Memory B cell (primary cell): ENCODE data around the gene OSBPL6.

Experiments used
- ATAC-seq: fragments of 150-1000 bp; cut with Tn5 transposase; 2 replicates; pipeline ENCODE4 v1.10.0; 2021; ENCODE audit warnings: low read depth, mild to moderate bottlenecking, moderate library complexity
- DNase-seq, 2 donors: peaks; one replicate each; pipeline ENCODE4 v3.0.0; 2022; ENCODE audit warnings: low spot score in 2 of 2
- H3K27ac Mint-ChIP-seq: one replicate; pipeline ENCODE4 v1.8.0; 2022; ENCODE audit warnings: mild to moderate bottlenecking, moderate library complexity, mixed read lengths
- H3K27me3 Mint-ChIP-seq: one replicate; pipeline ENCODE4 v1.8.0; 2022; ENCODE audit warnings: mixed read lengths
- H3K36me3 Mint-ChIP-seq: one replicate; pipeline ENCODE4 v1.8.0; 2022; ENCODE audit warnings: mild to moderate bottlenecking, mixed read lengths
- H3K4me1 Mint-ChIP-seq: one replicate; pipeline ENCODE4 v1.8.0; 2022; ENCODE audit warnings: mixed read lengths
- H3K4me3 Mint-ChIP-seq: one replicate; pipeline ENCODE4 v1.8.0; 2022; ENCODE audit warnings: mild to moderate bottlenecking, moderate library complexity, mixed read lengths
- H3K9me3 Mint-ChIP-seq: one replicate; pipeline ENCODE4 v1.8.0; 2022; ENCODE audit warnings: mixed read lengths

Gene OSBPL6

DNA sequence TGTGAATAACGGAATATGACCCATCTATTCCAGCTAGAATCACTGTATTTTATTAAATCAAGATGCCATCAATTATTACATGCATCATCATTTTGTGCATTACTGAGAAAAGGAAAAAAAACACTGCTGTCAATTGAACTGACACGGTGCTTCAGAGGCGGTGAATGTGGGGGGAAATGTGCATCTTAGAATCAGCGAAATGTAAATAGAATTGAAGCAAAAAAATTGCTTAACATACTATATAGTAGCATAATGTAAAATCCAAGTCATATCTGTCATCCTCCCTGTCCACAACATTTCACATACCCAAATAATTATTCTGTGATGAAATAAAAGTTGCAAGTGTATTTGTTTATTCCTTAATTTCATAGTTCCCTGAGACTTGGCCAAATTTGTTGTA lies 172.1 kb downstream of the OSBPL6 start:
- Mint-ChIP-seq H3K27me3 (peaks cover 4% of the 10 kb centered on the region), H3K4me1 (no peaks in the 10 kb centered on the region), H3K4me3 (no peak overlapping the region), H3K36me3 (no peaks in the 10 kb centered on the region), H3K27ac (no peak overlapping the region), H3K9me3 (no peaks in the 10 kb centered on the region)
- no peak for ATAC-seq
- DNase-seq = no peak

DNA sequence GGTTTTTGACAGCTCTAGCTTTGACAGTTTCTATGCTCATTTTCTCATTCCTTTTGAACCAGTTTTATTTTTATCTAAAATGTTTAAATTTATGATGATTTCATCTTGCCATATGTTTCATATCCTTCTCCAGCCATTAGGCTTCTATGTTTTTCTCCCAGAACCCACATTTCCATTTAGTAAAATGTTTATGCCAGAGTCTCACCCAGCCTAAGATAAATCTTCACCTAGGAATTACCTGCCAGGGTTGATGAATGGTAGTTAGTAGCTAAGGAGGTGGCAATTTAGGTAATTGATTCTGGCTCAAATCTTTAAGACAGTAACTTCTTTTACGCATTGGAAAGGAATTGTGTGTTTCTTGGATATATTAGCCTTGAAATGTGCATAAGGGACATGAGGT lies 173.0 kb downstream of the OSBPL6 start:
- Mint-ChIP-seq H3K4me1 (no peaks in the 10 kb centered on the region), H3K4me3 (no peak overlapping the region), H3K27ac (no peak overlapping the region), H3K36me3 (no peaks in the 10 kb centered on the region), H3K27me3 (peaks cover 4% of the 10 kb centered on the region), H3K9me3 (no peaks in the 10 kb centered on the region)
- no peak for DNase-seq
- ATAC-seq = no peak

DNA sequence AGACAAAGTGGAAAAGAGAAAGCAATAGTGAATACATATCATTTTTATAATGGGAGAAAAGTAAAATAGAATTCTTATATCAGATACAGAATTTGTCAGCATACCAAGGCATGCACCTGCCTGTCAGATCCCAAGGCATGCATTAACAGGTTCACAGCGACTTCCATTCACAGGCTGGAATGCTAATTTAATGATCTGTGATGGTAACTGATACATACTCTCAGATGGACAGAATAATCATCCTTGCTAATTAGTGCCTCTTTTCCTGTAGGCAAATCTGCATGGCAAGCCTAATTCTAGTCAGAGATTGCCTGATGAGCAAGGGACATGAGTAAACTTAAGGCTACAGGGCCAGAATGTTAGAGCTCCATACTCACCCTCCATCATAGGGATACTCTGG lies 180.6 kb downstream of the OSBPL6 start:
- DNase-seq (no peak), ATAC-seq (no peak)
- Mint-ChIP-seq H3K36me3 (no peaks in the 10 kb centered on the region), H3K4me3 (no peak overlapping the region), H3K9me3 (no peaks in the 10 kb centered on the region), H3K27ac (no peak overlapping the region), H3K4me1 (no peaks in the 10 kb centered on the region), H3K27me3 (peaks cover 8% of the 10 kb centered on the region)

- Mint-ChIP-seq H3K4me3 (no peak overlapping the region), H3K36me3 (no peaks in the 10 kb centered on the region), H3K9me3 (no peaks in the 10 kb centered on the region), H3K4me1 (no peaks in the 10 kb centered on the region), H3K27me3 (peaks cover 10% of the 10 kb centered on the region), H3K27ac (no peak overlapping the region)
- ATAC-seq (no peak), DNase-seq (no peak)
These were observed 182.7 kb downstream of the OSBPL6 start for GRCh38 chr2:178377046-178377445.

GRCh38 chr2:178379162-178380004 lies 185.1 kb downstream of the OSBPL6 start:
- no peaks in the 10 kb centered on the region for H3K9me3 Mint-ChIP-seq
- H3K27me3 Mint-ChIP-seq = peaks cover 10% of the 10 kb centered on the region
- ATAC-seq (no peak), DNase-seq (no peak)
- no peaks in the 10 kb centered on the region for H3K36me3 Mint-ChIP-seq
- no peaks in the 10 kb centered on the region for H3K4me1 Mint-ChIP-seq
- no peak overlapping the region for H3K4me3 Mint-ChIP-seq
- no peak overlapping the region for H3K27ac Mint-ChIP-seq

DNA sequence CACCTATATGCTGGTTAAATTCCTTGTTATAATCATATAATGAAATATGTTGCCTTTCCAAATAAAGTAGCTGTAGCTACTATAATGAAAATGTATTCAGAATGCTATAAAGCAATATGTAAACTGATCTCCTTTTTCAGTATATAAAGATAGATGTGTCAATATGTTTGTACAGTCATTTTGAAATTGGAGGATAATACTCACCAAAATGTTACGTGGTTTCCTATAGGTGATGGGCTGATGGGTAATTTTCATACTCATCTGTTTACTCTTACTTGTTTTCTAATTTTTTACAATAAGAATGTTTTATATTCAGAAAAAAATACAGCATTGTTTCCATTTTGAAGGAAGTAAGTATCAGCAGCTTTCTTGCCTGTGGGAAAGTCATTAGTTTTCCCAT lies 186.5 kb downstream of the OSBPL6 start:
- H3K36me3 Mint-ChIP-seq = no peaks in the 10 kb centered on the region
- no peak overlapping the region for H3K4me3 Mint-ChIP-seq
- peaks cover 8% of the 10 kb centered on the region for H3K27me3 Mint-ChIP-seq
- DNase-seq = no peak
- no peak for ATAC-seq
- no peaks in the 10 kb centered on the region for H3K4me1 Mint-ChIP-seq
- no peak overlapping the region for H3K27ac Mint-ChIP-seq
- H3K9me3 Mint-ChIP-seq = no peaks in the 10 kb centered on the region

- Mint-ChIP-seq H3K27ac (no peak overlapping the region), H3K9me3 (no peaks in the 10 kb centered on the region), H3K4me3 (no peak overlapping the region), H3K36me3 (no peaks in the 10 kb centered on the region), H3K27me3 (peaks cover 9% of the 10 kb centered on the region), H3K4me1 (no peaks in the 10 kb centered on the region)
- no peak for ATAC-seq
- no peak for DNase-seq
These were observed 189.4 kb downstream of the OSBPL6 start for GRCh38 chr2:178383718-178384117.

- Mint-ChIP-seq H3K4me3 (no peak overlapping the region), H3K36me3 (no peaks in the 10 kb centered on the region), H3K27ac (no peak overlapping the region), H3K9me3 (no peaks in the 10 kb centered on the region), H3K4me1 (no peaks in the 10 kb centered on the region), H3K27me3 (peaks cover 7% of the 10 kb centered on the region)
- DNase-seq (no peak), ATAC-seq (no peak)
These were observed 191.4 kb downstream of the OSBPL6 start for GRCh38 chr2:178385595-178386148.

- DNase-seq = no peak
- no peak overlapping the region for H3K27ac Mint-ChIP-seq
- no peak for ATAC-seq
- peaks cover 5% of the 10 kb centered on the region for H3K27me3 Mint-ChIP-seq
- H3K4me3 Mint-ChIP-seq = no peak overlapping the region
- no peaks in the 10 kb centered on the region for H3K4me1 Mint-ChIP-seq
- H3K36me3 Mint-ChIP-seq = no peaks in the 10 kb centered on the region
- no peaks in the 10 kb centered on the region for H3K9me3 Mint-ChIP-seq
These were observed 192.8 kb downstream of the OSBPL6 start for GRCh38 chr2:178386986-178387597.

DNA sequence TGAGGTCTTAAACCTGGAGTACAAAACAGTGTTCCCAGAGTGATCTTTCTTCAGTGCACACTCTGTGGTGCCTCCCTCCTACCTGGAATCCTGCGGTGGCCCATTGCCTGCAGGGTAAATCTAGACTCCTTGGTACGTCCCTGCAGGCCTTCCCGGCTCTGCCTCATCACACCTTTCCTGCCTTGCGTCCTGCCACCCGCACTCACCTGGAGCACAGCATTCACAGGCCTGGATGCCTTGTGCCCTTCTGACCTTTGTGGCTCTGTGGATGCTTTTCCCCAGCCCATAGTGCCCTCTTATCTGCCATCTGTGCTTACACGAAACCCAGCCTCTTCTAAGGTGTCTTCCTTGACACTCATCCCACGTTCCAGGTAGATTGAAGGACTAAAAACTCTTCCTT lies 194.0 kb downstream of the OSBPL6 start:
- no peaks in the 10 kb centered on the region for H3K9me3 Mint-ChIP-seq
- H3K27me3 Mint-ChIP-seq = peaks cover 5% of the 10 kb centered on the region

DNA sequence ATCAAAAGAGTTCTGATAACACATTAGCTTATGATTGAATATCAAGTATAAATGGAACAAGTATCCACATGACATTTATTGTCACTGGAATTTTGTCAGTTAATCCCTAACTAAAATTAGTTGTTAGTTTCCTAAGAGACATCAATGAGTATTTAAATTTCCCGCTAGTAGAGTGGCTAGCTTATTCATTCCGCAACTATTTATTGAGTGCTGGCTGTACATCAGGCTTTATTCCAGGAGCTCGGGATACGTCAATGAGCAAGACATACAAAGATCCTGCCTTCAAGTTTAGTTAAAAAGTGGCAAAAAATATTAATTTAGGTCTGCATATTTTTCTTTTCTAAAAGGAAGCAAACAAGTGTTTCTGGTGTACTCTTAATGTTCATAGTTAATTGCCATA lies 197.4 kb downstream of the OSBPL6 start:
- H3K9me3 Mint-ChIP-seq = no peaks in the 10 kb centered on the region
- ATAC-seq (no peak), DNase-seq (no peak)
- H3K36me3 Mint-ChIP-seq = no peaks in the 10 kb centered on the region
- no peaks in the 10 kb centered on the region for H3K4me1 Mint-ChIP-seq
- H3K27ac Mint-ChIP-seq = no peak overlapping the region
- no peak overlapping the region for H3K4me3 Mint-ChIP-seq
- H3K27me3 Mint-ChIP-seq = peaks cover 5% of the 10 kb centered on the region

More for the DNA sequence above, 194.0 kb downstream of the OSBPL6 start:
- Mint-ChIP-seq H3K4me3 (no peak overlapping the region), H3K36me3 (no peaks in the 10 kb centered on the region), H3K27ac (no peak overlapping the region), H3K4me1 (no peaks in the 10 kb centered on the region)
- DNase-seq = no peak
- no peak for ATAC-seq

DNA sequence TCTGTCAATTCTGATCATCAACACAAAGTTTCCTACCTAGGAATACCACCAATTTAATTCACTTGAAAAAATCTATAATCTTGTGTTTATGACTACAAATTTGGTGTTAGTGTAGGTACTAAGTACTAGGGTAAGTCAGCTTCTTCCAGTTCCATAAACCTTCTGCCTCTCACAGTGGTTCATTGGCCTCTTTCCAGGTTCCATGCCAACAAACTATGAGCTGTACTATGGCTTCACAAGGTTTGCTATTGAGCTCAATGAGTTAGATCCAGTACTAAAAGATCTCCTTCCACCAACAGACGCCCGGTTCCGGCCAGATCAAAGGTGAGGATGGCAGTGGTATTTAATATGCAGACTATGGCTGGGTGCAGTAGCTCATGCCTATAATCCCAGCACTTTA lies 197.9 kb downstream of the OSBPL6 start:
- Mint-ChIP-seq H3K36me3 (no peaks in the 10 kb centered on the region), H3K27ac (no peak overlapping the region), H3K27me3 (peaks cover 5% of the 10 kb centered on the region), H3K4me3 (no peak overlapping the region), H3K4me1 (no peaks in the 10 kb centered on the region), H3K9me3 (no peaks in the 10 kb centered on the region)
- DNase-seq = no peak
- no peak for ATAC-seq

DNA sequence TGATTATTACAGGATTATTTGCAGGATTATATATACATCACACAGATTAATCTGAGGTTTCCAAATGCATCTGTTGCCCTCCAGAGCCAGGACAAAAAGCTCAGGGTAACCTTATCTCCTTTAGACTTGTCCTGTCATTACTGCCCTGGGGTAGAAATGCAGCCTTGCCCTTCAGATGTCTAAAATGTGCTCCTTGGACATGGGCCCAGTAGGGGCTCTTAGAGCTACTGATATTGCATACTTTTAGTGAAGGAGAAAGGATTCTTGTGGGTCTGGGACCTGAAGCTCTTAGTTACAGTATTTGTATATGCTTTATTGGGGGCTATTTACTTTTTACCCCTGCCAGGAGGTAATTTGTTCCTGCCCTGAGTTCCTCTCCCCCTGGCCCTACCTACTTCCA lies 200.5 kb downstream of the OSBPL6 start:
- Mint-ChIP-seq H3K27me3 (no peaks in the 10 kb centered on the region), H3K36me3 (no peaks in the 10 kb centered on the region), H3K9me3 (no peaks in the 10 kb centered on the region), H3K4me3 (no peak overlapping the region), H3K4me1 (no peaks in the 10 kb centered on the region), H3K27ac (no peak overlapping the region)
- no peak for DNase-seq
- ATAC-seq = no peak

DNA sequence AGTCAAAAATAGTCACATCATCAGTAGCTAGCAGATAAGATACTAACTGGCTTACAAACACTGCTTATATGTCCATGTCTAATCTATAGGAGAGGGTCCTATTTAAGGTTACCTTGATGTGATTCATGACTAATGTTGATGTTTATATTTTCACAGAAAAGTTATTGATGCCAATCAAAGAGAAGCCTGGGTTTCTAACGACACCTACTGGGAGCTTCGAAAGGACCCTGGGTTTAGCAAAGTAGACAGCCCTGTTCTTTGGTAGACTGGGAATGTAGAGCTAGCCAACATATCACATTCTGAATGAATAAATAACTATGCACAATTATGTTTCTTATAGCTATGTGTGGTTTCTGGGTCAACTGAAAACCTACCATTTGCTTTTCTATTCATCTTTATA lies 201.0 kb downstream of the OSBPL6 start:
- Mint-ChIP-seq H3K4me3 (no peak overlapping the region), H3K27ac (no peak overlapping the region), H3K9me3 (no peaks in the 10 kb centered on the region), H3K27me3 (no peaks in the 10 kb centered on the region), H3K4me1 (no peaks in the 10 kb centered on the region), H3K36me3 (no peaks in the 10 kb centered on the region)
- no peak for ATAC-seq
- no peak for DNase-seq
